B cell (primary cell): ENCODE results near the gene UBL4A. TPM values are rescaled to one million over a fixed set of nuclear protein-coding genes. Genes with fewer than 3 reads are reported as not detected.

Experiments used
- ATAC-seq: fragments of 200-7000 bp; cut with Tn5 transposase; one replicate; pipeline ENCODE4 v1.10.0; 2021; ENCODE audit warnings: low read depth, mild to moderate bottlenecking, moderate number of reproducible peaks, moderate library complexity
- CTCF ChIA-PET: fragments of 350-600 bp; sonication (Branson Sonifier 250); formaldehyde crosslinking; loops from one replicate; lab custom pipeline; 2021; ENCODE audit warnings: antibody characterized with exemption, inconsistent platforms; lab: Charles Lee
- POLR2A ChIA-PET: fragments of 350-600 bp; sonication (Branson Sonifier 250); formaldehyde crosslinking; loops from one replicate; lab custom pipeline; 2021; ENCODE audit warnings: antibody characterized with exemption; lab: Charles Lee
- DNase-seq: peaks from one replicate; pipeline ENCODE4 v3.0.0; 2013
- H2AFZ ChIP-seq: 2 replicates; pipeline ENCODE4 v1.6.1; 2012; ENCODE audit warnings: mild to moderate bottlenecking, low read depth, low read length; ENCODE audit not compliant: insufficient read depth, poor library complexity, severe bottlenecking
- H3K27ac ChIP-seq, 2 donors: 1 replicate in 1 of 2; 2 replicates in 1 of 2; pipeline ENCODE4 v1.5.1; 2012 to 2013; ENCODE audit warnings: low read length in 2 of 2, mild to moderate bottlenecking in 2 of 2, moderate library complexity in 1 of 2
- H3K27me3 ChIP-seq, 4 experiments: fragments of 200-600 bp in 1 of 4; sonication (generic) in 1 of 4; replicated peaks in 1 of 4; 1 replicate in 2 of 4; 2 replicates in 2 of 4; pipeline versions ENCODE4 v1.6.1 to v1.7.0; 2013 to 2016; ENCODE audit warnings: low read length in 3 of 4, mild to moderate bottlenecking in 2 of 4, mixed read lengths in 1 of 4, moderate library complexity in 1 of 4; ENCODE audit not compliant: insufficient read depth in 4 of 4, control insufficient read depth in 3 of 4; ENCODE audit errors: control extremely low read depth in 1 of 4
- H3K36me3 ChIP-seq, 2 experiments: replicated peaks in 1 of 2; 1 replicate in 1 of 2; 2 replicates in 1 of 2; pipeline versions ENCODE4 v1.6.1 to v1.7.1; 2013; ENCODE audit warnings: low read length in 1 of 2; ENCODE audit not compliant: insufficient read depth in 2 of 2, control insufficient read depth in 1 of 2; ENCODE audit errors: control extremely low read depth in 1 of 2, extremely low read depth in 1 of 2
- H3K4me1 ChIP-seq, 2 donors: fragments of 200-600 bp in 1 of 2; sonication (generic) in 1 of 2; 1 replicate in 1 of 2; 2 replicates in 1 of 2; pipeline versions ENCODE4 v1.5.1 to v1.6.1; 2013 to 2017; ENCODE audit warnings: low read length in 2 of 2; ENCODE audit not compliant: control insufficient read depth in 2 of 2, insufficient read depth in 2 of 2
- H3K4me2 ChIP-seq: replicated peaks from 2 replicates; pipeline ENCODE3; 2012; ENCODE audit warnings: mild to moderate bottlenecking, low read depth, low read length; ENCODE audit not compliant: poor library complexity, severe bottlenecking
- H3K4me3 ChIP-seq, 5 experiments: fragments of 200-600 bp in 1 of 5; sonication (generic) in 1 of 5; 1 replicate in 3 of 5; 2 replicates in 2 of 5; pipeline versions ENCODE4 v1.5.1 to v1.7.0; 2011 to 2016; ENCODE audit warnings: low read length in 4 of 5, mild to moderate bottlenecking in 4 of 5, low read depth in 2 of 5, control low read depth in 1 of 5, moderate library complexity in 1 of 5; ENCODE audit not compliant: insufficient read depth in 1 of 5; ENCODE audit errors: control extremely low read depth in 1 of 5, extremely low read depth in 1 of 5
- H3K79me2 ChIP-seq: fragments of 200-600 bp; sonication (generic); one replicate; pipeline ENCODE4 v1.6.0; 2016; ENCODE audit warnings: low read length; ENCODE audit not compliant: control insufficient read depth, insufficient read depth
- H3K9ac ChIP-seq: fragments of 200-600 bp; sonication (generic); 2 replicates; pipeline ENCODE4 v1.6.1; 2017; ENCODE audit warnings: mild to moderate bottlenecking, low read length, moderate library complexity
- H3K9me3 ChIP-seq, 3 donors: one replicate each; pipeline versions ENCODE4 v1.6.1 to v1.7.1; 2013; ENCODE audit warnings: low read length in 2 of 3; ENCODE audit not compliant: control insufficient read depth in 2 of 3, insufficient read depth in 1 of 3; ENCODE audit errors: control extremely low read depth in 1 of 3
- H4K20me1 ChIP-seq: 2 replicates; pipeline ENCODE4 v1.6.0; 2012; ENCODE audit warnings: mild to moderate bottlenecking, low read length; ENCODE audit not compliant: insufficient read depth, control insufficient read depth, poor library complexity, severe bottlenecking
- H3K27ac Mint-ChIP-seq: one replicate; pipeline ENCODE4 v1.8.0; 2021; ENCODE audit warnings: mixed read lengths
- H3K27me3 Mint-ChIP-seq: one replicate; pipeline ENCODE4 v1.8.0; 2021; ENCODE audit warnings: mixed read lengths
- H3K4me1 Mint-ChIP-seq: one replicate; pipeline ENCODE4 v1.8.0; 2021; ENCODE audit warnings: mixed read lengths
- H3K4me3 Mint-ChIP-seq: one replicate; pipeline ENCODE4 v1.8.0; 2021; ENCODE audit warnings: mixed read lengths
- H3K9me3 Mint-ChIP-seq: one replicate; pipeline ENCODE4 v1.8.0; 2022; ENCODE audit warnings: mixed read lengths; ENCODE audit not compliant: insufficient read depth
- CTCF ChIP-seq: fragments of 200-600 bp; IDR thresholded peaks from one replicate; pipeline ENCODE4 v1.8.0; 2022; ENCODE audit warnings: antibody characterized with exemption, mild to moderate bottlenecking
- EZH2 ChIP-seq: IDR thresholded peaks from 2 replicates; pipeline ENCODE4 v1.6.1; 2012; ENCODE audit warnings: borderline replicate concordance, low read depth, mild to moderate bottlenecking, moderate library complexity, low read length; ENCODE audit not compliant: insufficient read depth, poor library complexity, severe bottlenecking
- WGBS: methylation state at CpG from one replicate; pipeline ENCODE4 v1.1.5; 2013; ENCODE audit warnings: missing lambda C conversion rate; ENCODE audit not compliant: insufficient coverage; 5-methylcytosine and 5-hydroxymethylcytosine counted together
- intact Hi-C: fragments of 100-400 bp; cut with micrococcal nuclease; formaldehyde crosslinking; loops from one replicate; pipeline ENCODE4 v1.10.0; 2022
- polyA plus RNA-seq: library from polyadenylated mRNA; depleted of rRNA; stranded (reverse); fragments of >200 nt; gene quantifications from 2 replicates; pipeline ENCODE4 v1.2.3, GENCODE V29; 2012
- total RNA-seq, 2 donors: library from RNA; stranded (reverse); fragments of 120-200 nt in 1 of 2; gene quantifications; 1 replicate in 1 of 2; 2 replicates in 1 of 2; pipeline versions ENCODE4 v1.2.3 to v1.2.4, GENCODE V29; 2013 to 2022

The UBL4A gene
- total and polyA plus RNA-seq, 2 donors (not counting 1 experiment from before 2014, with no cell fraction given), result 13.1 to 23.3 TPM

GRCh38 chrX:154517101-154517781 lies 30.8 kb upstream of the UBL4A start:
- peaks cover 17% of the 10 kb centered on the region for H3K4me1 Mint-ChIP-seq
- intact Hi-C loops, result loop anchor here (5.0 kb wide), 3 partner anchors 60 to 145 kb away; partner anchors contain the start of genes FLNA, PLXNA3 and RPL10
- no peak overlapping the region for H3K27ac ChIP-seq
- H4K20me1 ChIP-seq, result no peaks in the 10 kb centered on the region
- no peaks in the 10 kb centered on the region for H3K27me3 Mint-ChIP-seq
- no peaks in the 10 kb centered on the region for H3K27me3 ChIP-seq
- no peaks in the 10 kb centered on the region for H3K9me3 ChIP-seq
- peak overlapping the region; percentile 15 for H3K27ac Mint-ChIP-seq
- ATAC-seq, result no peak
- no peak for TF ChIP-seq CTCF
- ChIA-PET POLR2A (interaction anchor here (0.8 to 2.5 kb wide), 5 partner anchors 10 to 119 kb away, joined by 3 to 13 read pairs (median 7); partner anchors contain the start of genes RPL10, SLC10A3 and UBL4A), CTCF (interaction anchor here (0.8 to 1.5 kb wide), 5 partner anchors 10 to 417 kb away, joined by 3 to 9 read pairs (median 5); partner anchors contain the start of genes RPL10 and SLC10A3)
- H2AFZ ChIP-seq, result no peak overlapping the region
- no peak overlapping the region for H3K4me3 Mint-ChIP-seq
- DNase-seq, result no peak
- H3K9ac ChIP-seq, result no peak overlapping the region
- peak overlapping the region in 1 of 5 experiments; percentile 61 for H3K4me3 ChIP-seq
- peak overlapping the region; percentile 80 for H3K4me2 ChIP-seq
- H3K79me2 ChIP-seq, result peaks cover 6% of the 10 kb centered on the region
- no peaks in the 10 kb centered on the region for H3K36me3 ChIP-seq
- no peaks in the 10 kb centered on the region for H3K9me3 Mint-ChIP-seq
- H3K4me1 ChIP-seq, result peaks cover 4 to 16% of the 10 kb centered on the region in 2 donors
- WGBS, result 95% methylated on average over 14 of the region's 25 CpGs

- Mint-ChIP-seq H3K27me3 (no peaks in the 10 kb centered on the region), H3K9me3 (no peaks in the 10 kb centered on the region), H3K4me1 (peaks cover 17% of the 10 kb centered on the region), H3K4me3 (peak overlapping the region; percentile 89), H3K27ac (peak overlapping the region; percentile 94)
- no peak for ATAC-seq
- H3K4me1 ChIP-seq, result peaks cover 4 to 16% of the 10 kb centered on the region in 2 donors
- H3K9me3 ChIP-seq, result no peaks in the 10 kb centered on the region
- peak overlapping the region; percentile 65 for H3K9ac ChIP-seq
- H3K79me2 ChIP-seq, result peaks cover 6% of the 10 kb centered on the region
- no peak for DNase-seq
- H3K4me3 ChIP-seq, result peak overlapping the region; percentile 22 to 61 (median 55)
- peak overlapping the region; percentile 80 for H3K4me2 ChIP-seq
- no peaks in the 10 kb centered on the region for H3K27me3 ChIP-seq
- peak overlapping the region; percentile 69 for H2AFZ ChIP-seq
- intact Hi-C loops, result loop anchor here (1.0 to 5.0 kb wide), 5 partner anchors 26 to 144 kb away; partner anchors contain the start of genes FLNA, LAGE3, PLXNA3 and RPL10
- TF ChIP-seq EZH2 (no peak), CTCF (no peak)
- WGBS, result 30% methylated on average over 5 of the region's 19 CpGs
- H3K27ac ChIP-seq, result peak overlapping the region; percentile 67 to 71
- no peaks in the 10 kb centered on the region for H4K20me1 ChIP-seq
- CTCF ChIA-PET, result interaction anchor here (0.8 to 1.5 kb wide), 5 partner anchors 11 to 417 kb away, joined by 3 to 9 read pairs (median 5); partner anchors contain the start of genes RPL10 and SLC10A3
- POLR2A ChIA-PET, result interaction anchor here (0.5 to 2.5 kb wide), 6 partner anchors 8 to 119 kb away, joined by 3 to 13 read pairs (median 6); partner anchors contain the start of genes RPL10, SLC10A3 and UBL4A
- H3K36me3 ChIP-seq, result no peaks in the 10 kb centered on the region
Measured at GRCh38 chrX:154516656-154517100, 30.3 kb upstream of the UBL4A start.
